ENCODE measurements around the gene CCR4. TPM values are rescaled to one million over a fixed set of nuclear protein-coding genes. Genes with fewer than 3 reads are reported as not detected.
A peak's percentile ranks its signal among the peaks of the same experiment; 100 is the strongest.

The CCR4 gene
- 0.10 and 0.11 TPM in 2 replicates for total RNA-seq (2021; fragmentation: NEBNext Ultra II Directional; extraction: Animal tissue kit (Norgen Biotek cat#: 25700))
- 0.08 and 0.15 TPM in 2 replicates for polyA plus RNA-seq (2011; rRNA removed)
- 0.13 TPM for polyA plus RNA-seq (2011; cell fraction: cytosol; rRNA removed)
- polyA plus RNA-seq (2011; cell fraction: nucleus; rRNA removed): 0.13 TPM
- 0.07 to 0.11 TPM in 2 of 4 replicates, not detected in the others for polyA plus RNA-seq (2012, experiment 1 of 2)
- not detected for polyA plus RNA-seq (2012, experiment 2 of 2)
- 0.08 TPM for polyA plus RNA-seq (2013, experiment 1 of 2)
- polyA plus RNA-seq (2013, experiment 2 of 2): 0.04 TPM
- polyA minus RNA-seq (2011; rRNA and poly(A)+ RNA removed): 0.13 and 0.37 TPM in 2 replicates
- not detected for polyA minus RNA-seq (2011; cell fraction: cytosol; rRNA and poly(A)+ RNA removed)
- 0.50 TPM for polyA minus RNA-seq (2011; cell fraction: nucleus; rRNA and poly(A)+ RNA removed)
- long read RNA-seq, experiment 1: 0 reads
- long read RNA-seq, experiment 2: 0 reads

- Histone ChIP-seq H3K9ac (replicated peaks in 1 of 4; ENCODE audit: extremely low read depth in 1 of 4, low read depth in 3 of 4, low read length in 3 of 4) (no peak within 1 kb of the TSS), H3K4me1 (replicated peaks in 1 of 4; ENCODE audit: control insufficient read depth in 3 of 4, insufficient read depth in 4 of 4, low read length in 3 of 4) (peaks cover 0 to 4% (median 1%) of the 10 kb centered on the region in 4 experiments; a peak in 2 of 7 replicates), H4K20me1 (replicated peaks in 1 of 2; ENCODE audit: control insufficient read depth in 1 of 2, insufficient read depth in 2 of 2, low read length in 2 of 2) (no peaks in the 10 kb centered on the region), H3K79me1 (ENCODE audit: low read depth, low read length) (no peaks in the 10 kb centered on the region), H3K14ac (ENCODE audit: insufficient read length) (no peak within 1 kb of the TSS), H3K18ac (ENCODE audit: extremely low read depth, low read length) (0 out of 2 replicates have a peak within 1 kb of the TSS, but pooled peaks have one; percentile 27), H4K91ac (replicated peaks; ENCODE audit: insufficient read length, low read length) (no peak within 1 kb of the TSS), H4K8ac (ENCODE audit: extremely low read depth, insufficient read depth, low read length) (no peak within 1 kb of the TSS; the same call in 1 of the 2 replicates), H3K4ac (replicated peaks; ENCODE audit: insufficient read length, low read depth, low read length) (no peak within 1 kb of the TSS), H3K4me2 (ENCODE audit: insufficient read depth in 1 of 2, low read depth in 2 of 2, low read length in 2 of 2) (no peak within 1 kb of the TSS), H2BK12ac (ENCODE audit: low read depth, low read length) (no peak within 1 kb of the TSS), H2BK120ac (replicated peaks; ENCODE audit: low read depth, low read length) (no peak within 1 kb of the TSS), H3K23me2 (ENCODE audit: low read depth, low read length) (no peaks in the 10 kb centered on the region), H4K5ac (ENCODE audit: insufficient read length, low read depth, low read length) (no peak within 1 kb of the TSS), H3K9me3 (ENCODE audit: insufficient read depth in 2 of 2, low read depth in 1 of 2, low read length in 1 of 2) (no peaks in the 10 kb centered on the region), H3K36me3 (ENCODE audit: control insufficient read depth in 2 of 4, insufficient read depth in 4 of 4, low read length in 3 of 4) (no peaks in the 10 kb centered on the region), H3K27ac (ENCODE audit: low read depth, low read length) (no peak within 1 kb of the TSS), H2BK15ac (ENCODE audit: low read length) (no peak within 1 kb of the TSS), H3K23ac (ENCODE audit: insufficient read length) (no peak within 1 kb of the TSS), H3K27me3 (replicated peaks in 1 of 4; ENCODE audit: control insufficient read depth in 3 of 4, extremely low read depth in 1 of 4, insufficient read depth in 3 of 4, low read length in 3 of 4) (no peaks in the 10 kb centered on the region), H3K79me2 (ENCODE audit: control insufficient read depth in 1 of 2, insufficient read depth in 2 of 2, low read length in 2 of 2) (no peaks in the 10 kb centered on the region), H2BK20ac (ENCODE audit: low read length) (no peak within 1 kb of the TSS), H3K56ac (replicated peaks; ENCODE audit: insufficient read length, low read depth, low read length) (no peak within 1 kb of the TSS), H3K4me3 (ENCODE audit: extremely low read depth in 1 of 4, insufficient read depth in 2 of 4, low read depth in 3 of 4, low read length in 4 of 4) (no peak within 1 kb of the TSS), H2BK5ac (ENCODE audit: low read depth, low read length) (no peak within 1 kb of the TSS), H2AFZ (ENCODE audit: low read length) (no peak within 1 kb of the TSS), H2AK5ac (ENCODE audit: low read depth, low read length) (no peak within 1 kb of the TSS)
- peak in 1 of 2 experiments; percentile 36 for DNase-seq (ENCODE audit: low read depth in 1 of 2, low spot score in 2 of 2)
- ChIA-PET CTCF (ENCODE audit: partially characterized antibody) (interaction anchor here (1.3 to 4.6 kb wide), 3 partner anchors 56 to 123 kb away, joined by 3 to 57 read pairs (median 4); no protein-coding TSS in a partner anchor), POLR2A (ENCODE audit: partially characterized antibody) (no interaction called here)
- 89% methylated on average over 9 of the region's 9 CpGs; no CpG with 5 or more reads in 1 of the 2 experiments for WGBS, 2 experiments (ENCODE audit: extremely low coverage in 1 of 2, insufficient coverage in 1 of 2, insufficient read length in 1 of 2, insufficient replicate concordance in 2 of 2, low coverage in 1 of 2, low lambda C conversion rate in 2 of 2, missing lambda C conversion rate in 1 of 2)
- FAIRE-seq: no peak
- TF ChIP-seq PHF8 (conservative IDR thresholded peaks at IDR 0.05; ENCODE audit: low read depth, low read length): no peak
- TF ChIP-seq SAP30 (IDR thresholded peaks at IDR 0.05; ENCODE audit: insufficient read depth, insufficient replicate concordance, low read length): no peak
Observed at GRCh38 chr3:32951410-32951811, at the start of gene CCR4. CCR4 (plus strand) TSS chr3:32951644; CDS start chr3:32953423, 1,779 bp downstream.

Measured in H1 (cell line).